HCT116 (cell line): ENCODE data around the gene ACACA. TPM values are rescaled to one million over a fixed set of nuclear protein-coding genes. Genes with fewer than 3 reads are reported as not detected.
A peak's percentile ranks its signal among the peaks of the same experiment; 100 is the strongest.

Experiments
- ATAC-seq: fragments of 200-7000 bp; cut with Tn5 transposase; 2 replicates; pipeline ENCODE4 v1.9.1; 2020; ENCODE audit warnings: mild to moderate bottlenecking, moderate library complexity
- BruUV-seq: library from RNA; stranded (reverse); fragments of 400-500 nt; replicated peaks from 2 replicates; lab custom pipeline; 2021; lab: Mats Ljungman, UMichigan
- CTCF ChIA-PET: fragments of 300-600 bp; sonication (Branson Sonifier 250); formaldehyde crosslinking; loops from one replicate; lab custom pipeline; 2021; ENCODE audit warnings: antibody characterized with exemption; lab: Charles Lee
- POLR2A ChIA-PET: fragments of 300-600, 350-600 bp; sonication (Branson Sonifier 250); formaldehyde crosslinking; loops from one replicate; lab custom pipeline; 2021; ENCODE audit warnings: antibody characterized with exemption; lab: Charles Lee
- RAD21 ChIA-PET, 2 experiments: fragments of 300-600 bp; sonication (Branson Sonifier 250); formaldehyde crosslinking; loops; one replicate each; lab custom pipeline; 2023; ENCODE audit warnings: low total read pairs in 2 of 2; ENCODE audit not compliant: uncharacterized antibody in 2 of 2, unreplicated experiment in 2 of 2, low non-redundant PET in 1 of 2; lab: Charles Lee
- DNase-seq: peaks from one replicate; pipeline ENCODE4 v3.0.0-alpha.2; 2010; ENCODE audit warnings: low read depth, low spot score
- H2AFZ ChIP-seq: fragments of 200-600 bp; shearing (Covaris generic), sonication (generic); 2 replicates; pipeline ENCODE4 v1.6.1; 2017; ENCODE audit warnings: low read depth, mixed run types, mixed read lengths, antibody characterized with exemption, low read length; ENCODE audit not compliant: poor library complexity, severe bottlenecking
- H3K27ac ChIP-seq: 2 replicates; pipeline ENCODE4 v1.5.1; 2012; ENCODE audit warnings: low read depth, low read length
- H3K27me3 ChIP-seq: fragments of 200-600 bp; sonication (generic); 2 replicates; pipeline ENCODE4 v1.6.1; 2016; ENCODE audit warnings: mixed run types, low read length, mixed read lengths; ENCODE audit not compliant: insufficient read depth
- H3K36me3 ChIP-seq, 2 experiments: fragments of 200-500 bp in 1 of 2; fragments of 200-600 bp in 1 of 2; sonication (Bioruptor generic) in 1 of 2; sonication (generic) in 1 of 2; 2 replicates each; pipeline versions ENCODE4 v1.5.1 to v1.6.1; 2014 to 2016; ENCODE audit warnings: low read length in 2 of 2, inconsistent platforms in 1 of 2, mixed read lengths in 1 of 2, mixed run types in 1 of 2; ENCODE audit not compliant: insufficient read depth in 2 of 2, control insufficient read depth in 1 of 2
- H3K4me1 ChIP-seq, 2 experiments: fragments of 200-600 bp in 1 of 2; sonication (generic) in 1 of 2; 2 replicates each; pipeline versions ENCODE4 v1.5.1 to v1.6.1; 2012 to 2017; ENCODE audit warnings: low read length in 2 of 2, inconsistent platforms in 1 of 2, mild to moderate bottlenecking in 1 of 2, mixed read lengths in 1 of 2, mixed run types in 1 of 2, moderate library complexity in 1 of 2; ENCODE audit not compliant: insufficient read depth in 2 of 2, control insufficient read depth in 1 of 2
- H3K4me2 ChIP-seq: fragments of 200-600 bp; sonication (generic); 2 replicates; pipeline ENCODE4 v1.6.1; 2017; ENCODE audit warnings: mixed run types, low read length, mixed read lengths
- H3K4me3 ChIP-seq, 2 experiments: fragments of 200-600 bp in 1 of 2; sonication (generic) in 1 of 2; replicated peaks in 1 of 2; 2 replicates each; pipeline ENCODE4 v1.5.1; 2011 to 2016; ENCODE audit warnings: low read length in 2 of 2, control low read depth in 1 of 2, low read depth in 1 of 2, mild to moderate bottlenecking in 1 of 2, mixed read lengths in 1 of 2, mixed run types in 1 of 2
- H3K79me2 ChIP-seq: fragments of 200-600 bp; sonication (generic); 2 replicates; pipeline ENCODE4 v1.6.1; 2017; ENCODE audit warnings: mild to moderate bottlenecking, mixed run types, low read length, moderate library complexity, mixed read lengths; ENCODE audit not compliant: insufficient read depth
- H3K9ac ChIP-seq: fragments of 200-600 bp; sonication (generic); 2 replicates; pipeline ENCODE4 v1.6.1; 2016; ENCODE audit warnings: low read length, mixed read lengths
- H3K9me2 ChIP-seq: fragments of 200-600 bp; sonication (generic), shearing (Covaris generic); 2 replicates; pipeline ENCODE4 v1.6.1; 2017; ENCODE audit warnings: mixed run types, mild to moderate bottlenecking, moderate library complexity; ENCODE audit not compliant: insufficient read depth
- H3K9me3 ChIP-seq, 2 experiments: fragments of 200-500 bp in 1 of 2; fragments of 200-600 bp in 1 of 2; sonication (Bioruptor generic) in 1 of 2; sonication (generic) in 1 of 2; 2 replicates each; pipeline ENCODE4 v1.6.1; 2014 to 2017; ENCODE audit warnings: low read length in 2 of 2, mixed read lengths in 2 of 2, inconsistent platforms in 1 of 2, low read depth in 1 of 2, mild to moderate bottlenecking in 1 of 2, mixed run types in 1 of 2, moderate library complexity in 1 of 2; ENCODE audit not compliant: control insufficient read depth in 1 of 2, insufficient read depth in 1 of 2
- H4K20me1 ChIP-seq: fragments of 200-600 bp; sonication (generic), shearing (Covaris generic); 2 replicates; pipeline ENCODE4 v1.6.1; 2017; ENCODE audit warnings: mixed run types, mild to moderate bottlenecking, moderate library complexity; ENCODE audit not compliant: insufficient read depth
- CBX3 ChIP-seq: IDR thresholded peaks from 2 replicates; pipeline ENCODE4 v1.6.1; 2012; ENCODE audit warnings: low read depth
- CEBPB ChIP-seq: IDR thresholded peaks from 2 replicates; pipeline ENCODE4 v1.6.1; 2012; ENCODE audit warnings: low read depth
- FOSL1 ChIP-seq: IDR thresholded peaks from 2 replicates; pipeline ENCODE4 v1.6.1; 2012; ENCODE audit warnings: low read depth
- POLR2A ChIP-seq: IDR thresholded peaks from 2 replicates; pipeline ENCODE4 v1.7.0; 2011; ENCODE audit warnings: borderline replicate concordance; ENCODE audit not compliant: insufficient read depth, insufficient read length; ENCODE audit errors: extremely low read depth
- POLR2AphosphoS5 ChIP-seq: IDR thresholded peaks from 2 replicates; pipeline ENCODE4 v1.6.1; 2011; ENCODE audit warnings: mild to moderate bottlenecking, low read depth, low read length, moderate library complexity
- SIN3A ChIP-seq: IDR thresholded peaks from 2 replicates; pipeline ENCODE4 v1.6.1; 2012; ENCODE audit warnings: low read depth
- SP1 ChIP-seq: IDR thresholded peaks from 2 replicates; pipeline ENCODE4 v1.6.1; 2012; ENCODE audit warnings: low read depth
- SRF ChIP-seq: IDR thresholded peaks from 2 replicates; pipeline ENCODE4 v1.6.1; 2012; ENCODE audit warnings: low read depth
- YY1 ChIP-seq: IDR thresholded peaks from 2 replicates; pipeline ENCODE4 v1.6.1; 2011; ENCODE audit warnings: low read length, low read depth, moderate library complexity, mild to moderate bottlenecking; ENCODE audit not compliant: insufficient replicate concordance; ENCODE audit errors: extremely low read depth
- ZFX ChIP-seq: fragments of 450-650 bp; IDR thresholded peaks from 2 replicates; pipeline ENCODE4 v1.6.1; 2017
- ZNF274 ChIP-seq: fragments of 200-500 bp; sonication (Bioruptor generic); IDR thresholded peaks from 2 replicates; pipeline ENCODE4 v1.6.1; 2014; ENCODE audit warnings: mild to moderate bottlenecking, low read depth, low read length, inconsistent platforms
- intact Hi-C: fragments of 100-400 bp; cut with micrococcal nuclease; formaldehyde crosslinking; loops from 2 replicates; pipeline ENCODE4 v1.10.0; 2022
- total RNA-seq: library from RNA; stranded (reverse); gene quantifications from one replicate; pipeline ENCODE4 v1.2.1, GENCODE V29; 2021; ENCODE audit not compliant: unreplicated experiment
- TF ChIP-seq, protein P1 (sequence below), 3 experiments: fragments of 200-600 bp in 1 of 3; sonication (generic) in 1 of 3; IDR thresholded peaks in 2 of 3; conservative IDR thresholded peaks in 1 of 3; 2 replicates each; pipeline ENCODE4 v1.5.1; 2012 to 2017; ENCODE audit warnings: low read depth in 2 of 3, low read length in 2 of 3, antibody characterized with exemption in 1 of 3, borderline replicate concordance in 1 of 3, control low read depth in 1 of 3, mild to moderate bottlenecking in 1 of 3, mixed read lengths in 1 of 3, mixed run types in 1 of 3, moderate library complexity in 1 of 3; ENCODE audit not compliant: insufficient read depth in 1 of 3
- TF ChIP-seq, protein P2 (sequence below): IDR thresholded peaks from 2 replicates; pipeline ENCODE4 v1.6.1; 2012; ENCODE audit warnings: low read depth
- TF ChIP-seq, protein P3 (sequence below): IDR thresholded peaks from 2 replicates; pipeline ENCODE4 v1.6.1; 2012

ACACA gene
- total RNA-seq, 1 experiment from 2014 or later: 161 TPM

DNA sequence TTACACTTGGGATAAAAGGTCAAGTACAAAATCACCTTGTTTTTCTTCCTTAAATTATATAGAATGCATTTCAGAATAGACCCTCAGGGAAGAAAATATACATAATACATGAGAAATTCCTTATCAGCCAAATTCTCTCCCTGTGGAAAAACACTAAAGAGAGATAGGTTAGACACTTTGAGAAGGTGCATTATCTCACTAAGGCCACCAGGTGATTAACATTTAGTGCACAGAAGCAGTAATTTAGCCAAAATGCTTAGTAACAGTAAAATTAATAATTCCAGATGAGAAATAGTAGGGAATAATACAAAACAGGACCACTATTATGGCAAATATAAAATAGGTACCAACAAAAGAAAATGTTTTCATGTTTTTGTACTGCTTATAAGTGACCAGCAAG, 216.1 kb downstream of the ACACA start:
- Histone ChIP-seq H3K4me1 (no peaks in the 10 kb centered on the region), H3K27me3 (no peaks in the 10 kb centered on the region), H3K27ac (no peak overlapping the region), H2AFZ (no peak overlapping the region), H3K9me2 (no peaks in the 10 kb centered on the region), H3K4me2 (no peak overlapping the region), H3K9ac (no peak overlapping the region), H3K36me3 (peaks cover 17 to 42% of the 10 kb centered on the region in 2 experiments), H3K4me3 (no peak overlapping the region), H4K20me1 (no peaks in the 10 kb centered on the region), H3K9me3 (no peaks in the 10 kb centered on the region), H3K79me2 (no peaks in the 10 kb centered on the region)
- BruUV-seq: no TSS peak
- DNase-seq: no peak
- TF ChIP-seq, protein P1, sequence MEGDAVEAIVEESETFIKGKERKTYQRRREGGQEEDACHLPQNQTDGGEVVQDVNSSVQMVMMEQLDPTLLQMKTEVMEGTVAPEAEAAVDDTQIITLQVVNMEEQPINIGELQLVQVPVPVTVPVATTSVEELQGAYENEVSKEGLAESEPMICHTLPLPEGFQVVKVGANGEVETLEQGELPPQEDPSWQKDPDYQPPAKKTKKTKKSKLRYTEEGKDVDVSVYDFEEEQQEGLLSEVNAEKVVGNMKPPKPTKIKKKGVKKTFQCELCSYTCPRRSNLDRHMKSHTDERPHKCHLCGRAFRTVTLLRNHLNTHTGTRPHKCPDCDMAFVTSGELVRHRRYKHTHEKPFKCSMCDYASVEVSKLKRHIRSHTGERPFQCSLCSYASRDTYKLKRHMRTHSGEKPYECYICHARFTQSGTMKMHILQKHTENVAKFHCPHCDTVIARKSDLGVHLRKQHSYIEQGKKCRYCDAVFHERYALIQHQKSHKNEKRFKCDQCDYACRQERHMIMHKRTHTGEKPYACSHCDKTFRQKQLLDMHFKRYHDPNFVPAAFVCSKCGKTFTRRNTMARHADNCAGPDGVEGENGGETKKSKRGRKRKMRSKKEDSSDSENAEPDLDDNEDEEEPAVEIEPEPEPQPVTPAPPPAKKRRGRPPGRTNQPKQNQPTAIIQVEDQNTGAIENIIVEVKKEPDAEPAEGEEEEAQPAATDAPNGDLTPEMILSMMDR (IDR thresholded peaks at IDR 0.05 in 2 of 3, conservative IDR thresholded peaks at IDR 0.05 in 1 of 3; ENCODE audit: borderline replicate concordance in 1 of 3, insufficient read depth in 1 of 3, low read depth in 2 of 3, low read length in 2 of 3): peak in 2 of 3 experiments; percentile 30 to 47; a peak in 3 of 6 replicates
- no peak for TF ChIP-seq SP1
- no peak for TF ChIP-seq FOSL1
- TF ChIP-seq SRF: no peak
- no peak for TF ChIP-seq POLR2AphosphoS5
- TF ChIP-seq, all 23 proteins: peak for 1
- POLR2A ChIA-PET: no interaction called here
- CTCF ChIA-PET: interaction anchor here (1.0 kb wide), 1 partner anchor 10 kb away, joined by 3 read pairs; no protein-coding TSS in a partner anchor
- no peak for ATAC-seq
- intact Hi-C loops: no loop called here
- RAD21 ChIA-PET: no interaction called here

DNA sequence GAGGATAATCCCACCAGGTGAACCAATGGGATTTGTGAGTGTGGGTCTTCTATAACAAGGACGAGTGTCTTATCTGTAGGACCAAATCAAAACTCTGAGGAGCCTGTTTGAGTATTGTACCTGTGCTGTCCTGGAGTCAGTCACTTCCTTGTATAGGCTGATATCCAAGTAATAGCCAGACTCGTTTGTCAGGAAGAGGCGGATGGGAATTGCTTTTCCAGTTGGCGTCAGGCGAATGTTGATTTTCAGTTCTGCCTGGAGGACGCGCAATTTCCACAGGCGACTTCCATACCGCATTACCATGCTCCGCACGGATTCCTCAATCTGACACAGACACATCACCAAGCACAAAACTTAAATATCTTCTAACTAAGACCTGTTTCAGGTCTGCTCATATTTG, 218.5 kb downstream of the ACACA start:
- intact Hi-C loops: no loop called here
- RAD21 ChIA-PET: no interaction called here
- H2AFZ ChIP-seq: no peak overlapping the region
- no peaks in the 10 kb centered on the region for H3K9me3 ChIP-seq
- H3K4me3 ChIP-seq: no peak overlapping the region
- no peaks in the 10 kb centered on the region for H3K79me2 ChIP-seq
- no peaks in the 10 kb centered on the region for H4K20me1 ChIP-seq
- no peak overlapping the region for H3K4me2 ChIP-seq
- DNase-seq: no peak
- no peaks in the 10 kb centered on the region for H3K27me3 ChIP-seq
- POLR2A ChIA-PET: no interaction called here
- TF ChIP-seq, protein P2, sequence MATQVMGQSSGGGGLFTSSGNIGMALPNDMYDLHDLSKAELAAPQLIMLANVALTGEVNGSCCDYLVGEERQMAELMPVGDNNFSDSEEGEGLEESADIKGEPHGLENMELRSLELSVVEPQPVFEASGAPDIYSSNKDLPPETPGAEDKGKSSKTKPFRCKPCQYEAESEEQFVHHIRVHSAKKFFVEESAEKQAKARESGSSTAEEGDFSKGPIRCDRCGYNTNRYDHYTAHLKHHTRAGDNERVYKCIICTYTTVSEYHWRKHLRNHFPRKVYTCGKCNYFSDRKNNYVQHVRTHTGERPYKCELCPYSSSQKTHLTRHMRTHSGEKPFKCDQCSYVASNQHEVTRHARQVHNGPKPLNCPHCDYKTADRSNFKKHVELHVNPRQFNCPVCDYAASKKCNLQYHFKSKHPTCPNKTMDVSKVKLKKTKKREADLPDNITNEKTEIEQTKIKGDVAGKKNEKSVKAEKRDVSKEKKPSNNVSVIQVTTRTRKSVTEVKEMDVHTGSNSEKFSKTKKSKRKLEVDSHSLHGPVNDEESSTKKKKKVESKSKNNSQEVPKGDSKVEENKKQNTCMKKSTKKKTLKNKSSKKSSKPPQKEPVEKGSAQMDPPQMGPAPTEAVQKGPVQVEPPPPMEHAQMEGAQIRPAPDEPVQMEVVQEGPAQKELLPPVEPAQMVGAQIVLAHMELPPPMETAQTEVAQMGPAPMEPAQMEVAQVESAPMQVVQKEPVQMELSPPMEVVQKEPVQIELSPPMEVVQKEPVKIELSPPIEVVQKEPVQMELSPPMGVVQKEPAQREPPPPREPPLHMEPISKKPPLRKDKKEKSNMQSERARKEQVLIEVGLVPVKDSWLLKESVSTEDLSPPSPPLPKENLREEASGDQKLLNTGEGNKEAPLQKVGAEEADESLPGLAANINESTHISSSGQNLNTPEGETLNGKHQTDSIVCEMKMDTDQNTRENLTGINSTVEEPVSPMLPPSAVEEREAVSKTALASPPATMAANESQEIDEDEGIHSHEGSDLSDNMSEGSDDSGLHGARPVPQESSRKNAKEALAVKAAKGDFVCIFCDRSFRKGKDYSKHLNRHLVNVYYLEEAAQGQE: no peak
- no peak for TF ChIP-seq SP1
- no peak for TF ChIP-seq CBX3
- no peak for TF ChIP-seq SRF
- no peak for TF ChIP-seq YY1
- TF ChIP-seq, protein P3, sequence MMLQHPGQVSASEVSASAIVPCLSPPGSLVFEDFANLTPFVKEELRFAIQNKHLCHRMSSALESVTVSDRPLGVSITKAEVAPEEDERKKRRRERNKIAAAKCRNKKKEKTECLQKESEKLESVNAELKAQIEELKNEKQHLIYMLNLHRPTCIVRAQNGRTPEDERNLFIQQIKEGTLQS: no peak
- no peak for TF ChIP-seq POLR2A
- TF ChIP-seq CEBPB: no peak
- TF ChIP-seq SIN3A: no peak
- no peak for TF ChIP-seq ZFX
- TF ChIP-seq ZNF274: no peak
- TF ChIP-seq, all 23 proteins: peak for 0
- Histone ChIP-seq H3K4me1 (peaks cover 3% of the 10 kb centered on the region in 2 experiments; a peak in 3 of 4 replicates), H3K9me2 (no peaks in the 10 kb centered on the region), H3K9ac (no peak overlapping the region), H3K36me3 (peaks cover 15 to 41% of the 10 kb centered on the region in 2 experiments), H3K27ac (no peak overlapping the region)
- no TSS peak for BruUV-seq
- ATAC-seq: no peak
- CTCF ChIA-PET: no interaction called here
